Measurements from ENCODE around the gene AP2A1.

DNA sequence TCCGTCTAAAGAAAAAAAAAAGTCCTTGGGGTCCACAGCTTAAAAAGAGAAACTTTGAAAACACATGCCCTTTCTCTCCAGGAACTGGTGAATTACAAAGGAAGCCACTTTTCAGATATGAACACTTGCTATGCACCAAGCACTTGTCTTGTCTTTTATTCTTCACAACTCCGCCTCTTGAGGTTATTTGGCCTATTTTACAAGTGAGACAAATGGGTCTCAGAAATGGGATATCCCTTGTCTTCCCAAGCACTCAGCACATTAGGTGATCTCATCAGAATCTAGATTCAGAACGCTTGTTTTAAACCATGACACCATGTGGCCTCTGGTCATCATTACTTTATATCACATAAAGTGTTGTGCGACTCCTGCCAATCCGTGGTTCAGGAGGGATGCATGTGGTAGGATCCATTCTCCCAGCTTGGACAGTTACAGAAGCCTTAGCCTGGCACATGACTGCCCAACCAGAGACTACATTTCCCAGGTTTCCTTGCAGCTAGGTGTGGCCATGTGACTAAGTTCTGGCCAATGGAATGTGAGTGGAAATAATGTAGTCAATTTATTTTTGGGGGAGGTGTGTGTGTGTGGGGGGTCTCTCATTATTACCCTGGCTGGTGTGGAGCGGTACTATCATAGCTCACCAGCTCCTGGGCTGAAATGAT is 17.6 kb upstream of the AP2A1 start:
- TF ChIP-seq EZH2 (IDR thresholded peaks at IDR 0.05; ENCODE audit: insufficient read depth, poor library complexity, severe bottlenecking): no peak
- no peak for TF ChIP-seq EZH2phosphoT487 (IDR thresholded peaks at IDR 0.05; ENCODE audit: insufficient read depth, low read depth)
